ENCODE data around the gene VPS52. TPM values are rescaled to one million over a fixed set of nuclear protein-coding genes. Genes with fewer than 3 reads are reported as not detected.

VPS52 gene
- total RNA-seq, 1 donor from 2014 or later, result 42.2 TPM

GRCh38 chr6:33290459-33290858 lies 18.8 kb upstream of the VPS52 start:
- Histone ChIP-seq H3K27ac (no peak overlapping the region), H3K9me3 (no peaks in the 10 kb centered on the region), H3K4me1 (peaks cover 28% of the 10 kb centered on the region), H3K4me3 (peak overlapping the region; percentile 63 to 81), H3K36me3 (peaks cover 0 to 31% of the 10 kb centered on the region in 2 donors), H3K27me3 (no peaks in the 10 kb centered on the region)
- no peak for DNase-seq (ENCODE audit: extremely low spot score in 2 of 2)
- TF ChIP-seq, protein P1, sequence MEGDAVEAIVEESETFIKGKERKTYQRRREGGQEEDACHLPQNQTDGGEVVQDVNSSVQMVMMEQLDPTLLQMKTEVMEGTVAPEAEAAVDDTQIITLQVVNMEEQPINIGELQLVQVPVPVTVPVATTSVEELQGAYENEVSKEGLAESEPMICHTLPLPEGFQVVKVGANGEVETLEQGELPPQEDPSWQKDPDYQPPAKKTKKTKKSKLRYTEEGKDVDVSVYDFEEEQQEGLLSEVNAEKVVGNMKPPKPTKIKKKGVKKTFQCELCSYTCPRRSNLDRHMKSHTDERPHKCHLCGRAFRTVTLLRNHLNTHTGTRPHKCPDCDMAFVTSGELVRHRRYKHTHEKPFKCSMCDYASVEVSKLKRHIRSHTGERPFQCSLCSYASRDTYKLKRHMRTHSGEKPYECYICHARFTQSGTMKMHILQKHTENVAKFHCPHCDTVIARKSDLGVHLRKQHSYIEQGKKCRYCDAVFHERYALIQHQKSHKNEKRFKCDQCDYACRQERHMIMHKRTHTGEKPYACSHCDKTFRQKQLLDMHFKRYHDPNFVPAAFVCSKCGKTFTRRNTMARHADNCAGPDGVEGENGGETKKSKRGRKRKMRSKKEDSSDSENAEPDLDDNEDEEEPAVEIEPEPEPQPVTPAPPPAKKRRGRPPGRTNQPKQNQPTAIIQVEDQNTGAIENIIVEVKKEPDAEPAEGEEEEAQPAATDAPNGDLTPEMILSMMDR (IDR thresholded peaks at IDR 0.05), result no peak
- no peak for TF ChIP-seq POLR2A (IDR thresholded peaks at IDR 0.05)
- TF ChIP-seq POLR2AphosphoS5 (IDR thresholded peaks at IDR 0.05; ENCODE audit: insufficient read depth in 1 of 2, low read depth in 1 of 2), result no peak
- intact Hi-C loops (cut with DNase I), result no loop called here

DNA sequence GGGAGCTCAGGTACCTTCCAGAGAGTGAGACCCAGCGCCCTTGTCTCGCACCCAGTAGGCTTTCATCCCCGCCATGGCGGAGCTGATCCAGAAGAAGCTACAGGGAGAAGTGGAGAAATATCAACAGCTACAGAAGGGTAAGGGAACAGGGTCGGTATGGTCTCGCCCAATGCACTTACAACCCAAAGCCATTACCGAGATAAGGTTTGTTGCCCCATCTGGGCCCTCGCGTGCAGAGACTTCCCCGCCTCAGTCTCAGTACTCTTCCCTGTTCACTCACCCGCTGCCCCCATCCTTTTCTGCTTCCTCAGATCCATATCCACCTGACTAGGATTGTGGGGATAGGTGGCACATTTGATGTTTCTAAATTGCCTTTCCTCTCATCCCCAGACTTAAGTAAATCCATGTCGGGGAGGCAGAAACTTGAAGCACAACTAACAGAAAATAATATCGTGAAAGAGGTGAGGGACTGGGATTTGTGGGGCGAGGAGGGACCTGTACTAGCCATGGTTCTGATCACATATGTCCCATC lies 18.2 kb upstream of the VPS52 start:
- intact Hi-C loops (cut with DNase I), result no loop called here
- H3K4me3 ChIP-seq, result peak overlapping the region; percentile 63 to 81
- H3K9me3 ChIP-seq, result no peaks in the 10 kb centered on the region
- TF ChIP-seq, protein P1 (IDR thresholded peaks at IDR 0.05), result no peak
- TF ChIP-seq POLR2AphosphoS5 (IDR thresholded peaks at IDR 0.05; ENCODE audit: insufficient read depth in 1 of 2, low read depth in 1 of 2) (peak in 1 of 2 donors; percentile 4), POLR2A (IDR thresholded peaks at IDR 0.05) (no peak)
- H3K27me3 ChIP-seq, result no peaks in the 10 kb centered on the region
- H3K27ac ChIP-seq, result peak overlapping the region; percentile 81
- peaks cover 0 to 28% of the 10 kb centered on the region in 2 donors for H3K36me3 ChIP-seq
- DNase-seq (ENCODE audit: extremely low spot score in 2 of 2), result no peak
- H3K4me1 ChIP-seq, result peaks cover 28% of the 10 kb centered on the region

- intact Hi-C loops (cut with DNase I), result no loop called here
- H3K36me3 ChIP-seq, result peaks cover 0 to 34% of the 10 kb centered on the region in 2 donors
- H3K4me1 ChIP-seq, result peaks cover 28% of the 10 kb centered on the region
- H3K27ac ChIP-seq, result peak within 1 kb of the TSS; percentile 81
- H3K4me3 ChIP-seq, result peak within 1 kb of the TSS; percentile 63 to 81
- no peaks in the 10 kb centered on the region for H3K27me3 ChIP-seq
- no peak for DNase-seq (ENCODE audit: extremely low spot score in 2 of 2)
- TF ChIP-seq POLR2AphosphoS5 (IDR thresholded peaks at IDR 0.05; ENCODE audit: insufficient read depth in 1 of 2, low read depth in 1 of 2) (peak; percentile 74 to 100), POLR2A (IDR thresholded peaks at IDR 0.05) (no peak)
- TF ChIP-seq, protein P1 (IDR thresholded peaks at IDR 0.05), result no peak
- H3K9me3 ChIP-seq, result no peaks in the 10 kb centered on the region
These were observed 17.5 kb upstream of the VPS52 start, which contains the start of the genes PFDN6 and WDR46 for GRCh38 chr6:33288921-33289783. Gene PFDN6 (plus strand): TSS chr6:33289601. CDS start chr6:33289857, 256 bp downstream. Gene WDR46 (minus strand): TSS chr6:33289239. CDS start chr6:33289170, 69 bp downstream.

DNA sequence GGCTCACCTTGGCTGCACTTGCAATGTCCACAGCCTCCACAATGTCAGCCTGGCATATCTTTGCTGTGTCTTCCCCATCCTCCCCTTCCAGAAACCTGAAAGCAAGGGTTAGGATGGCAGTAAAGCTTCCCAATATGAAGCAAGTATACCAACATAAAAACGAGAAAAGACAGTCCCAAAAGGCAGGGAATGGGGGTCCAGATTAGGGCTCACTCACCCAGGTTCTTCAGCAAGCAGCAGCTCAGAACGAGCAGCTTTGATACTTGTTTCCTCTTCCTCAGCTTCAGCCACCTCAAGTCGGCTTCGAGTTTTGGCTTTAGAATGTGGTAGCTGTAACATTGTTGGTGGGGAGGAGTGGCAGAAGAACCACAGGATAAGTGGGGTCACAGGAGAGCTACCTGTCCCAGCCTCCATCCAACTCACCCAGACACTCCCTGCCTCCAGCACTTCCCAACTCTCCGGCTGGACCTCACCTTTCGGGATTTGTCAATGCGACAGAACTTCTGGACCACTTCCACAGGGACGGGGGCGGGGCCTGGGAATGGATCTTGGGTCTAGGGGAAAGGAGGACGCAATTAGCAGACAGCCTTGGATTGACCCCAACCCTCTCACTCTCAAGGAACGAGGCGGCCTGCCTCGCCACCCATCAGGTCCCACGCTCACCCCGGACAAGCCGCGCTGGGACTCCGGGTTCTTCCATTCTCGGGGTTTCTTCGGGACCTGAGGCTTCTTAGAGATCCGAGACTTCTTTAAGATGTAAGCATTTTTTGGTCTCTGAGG lies 16.7 kb upstream of the VPS52 start:
- Histone ChIP-seq H3K36me3 (peaks cover 0 to 41% of the 10 kb centered on the region in 2 donors), H3K4me3 (peak overlapping the region; percentile 63 to 81)

More for the DNA sequence above, 16.7 kb upstream of the VPS52 start:
- Histone ChIP-seq H3K4me1 (peaks cover 28% of the 10 kb centered on the region), H3K27me3 (no peaks in the 10 kb centered on the region), H3K9me3 (no peaks in the 10 kb centered on the region), H3K27ac (peak overlapping the region; percentile 81)
- intact Hi-C loops (cut with DNase I), result no loop called here
- DNase-seq (ENCODE audit: extremely low spot score in 2 of 2), result no peak
- TF ChIP-seq POLR2AphosphoS5 (IDR thresholded peaks at IDR 0.05; ENCODE audit: insufficient read depth in 1 of 2, low read depth in 1 of 2) (no peak), POLR2A (IDR thresholded peaks at IDR 0.05) (no peak)
- TF ChIP-seq, protein P1 (IDR thresholded peaks at IDR 0.05), result no peak
